ENCODE data around the gene POLD3. TPM values are rescaled to one million over a fixed set of nuclear protein-coding genes. Genes with fewer than 3 reads are reported as not detected.

The POLD3 gene
- total and polyA plus RNA-seq, 2 of the 8 experiments (the other 6 are each of a cell fraction or from before 2014, with no cell fraction given), result 18.1 to 29.3 TPM

GRCh38 chr11:74676596-74676995, 84.2 kb downstream of the POLD3 start:
- Histone ChIP-seq H3K4me2 (ENCODE audit: insufficient read depth in 1 of 2, low read depth in 2 of 2, low read length in 2 of 2) (no peak overlapping the region), H4K5ac (ENCODE audit: insufficient read length, low read depth, low read length) (no peak overlapping the region), H2BK12ac (ENCODE audit: low read depth, low read length) (no peak overlapping the region), H2BK5ac (ENCODE audit: low read depth, low read length) (no peak overlapping the region), H3K79me2 (ENCODE audit: control insufficient read depth in 1 of 2, insufficient read depth in 2 of 2, low read length in 2 of 2) (no peaks in the 10 kb centered on the region), H3K9ac (replicated peaks in 1 of 4; ENCODE audit: extremely low read depth in 1 of 4, low read depth in 3 of 4, low read length in 3 of 4) (no peak overlapping the region), H2AK5ac (ENCODE audit: low read depth, low read length) (no peak overlapping the region), H2BK20ac (ENCODE audit: low read length) (no peak overlapping the region), H3K4me1 (replicated peaks in 1 of 4; ENCODE audit: control insufficient read depth in 3 of 4, insufficient read depth in 4 of 4, low read length in 3 of 4) (no peaks in the 10 kb centered on the region), H4K91ac (replicated peaks; ENCODE audit: insufficient read length, low read length) (no peak overlapping the region), H3K27me3 (replicated peaks in 1 of 4; ENCODE audit: control insufficient read depth in 3 of 4, extremely low read depth in 1 of 4, insufficient read depth in 3 of 4, low read length in 3 of 4) (peaks cover 0 to under 1% (median 0%) of the 10 kb centered on the region in 4 experiments; a peak in 1 of 7 replicates), H3K9me3 (ENCODE audit: insufficient read depth in 2 of 2, low read depth in 1 of 2, low read length in 1 of 2) (0 out of 4 replicates have a peak, but pooled peaks cover 0 to 2% of the 10 kb centered on the region in 2 experiments), H2BK120ac (replicated peaks; ENCODE audit: low read depth, low read length) (no peak overlapping the region), H3K23ac (ENCODE audit: insufficient read length) (no peak overlapping the region), H3K14ac (ENCODE audit: insufficient read length) (no peak overlapping the region), H3K23me2 (ENCODE audit: low read depth, low read length) (no peaks in the 10 kb centered on the region), H4K20me1 (replicated peaks in 1 of 2; ENCODE audit: control insufficient read depth in 1 of 2, insufficient read depth in 2 of 2, low read length in 2 of 2) (no peaks in the 10 kb centered on the region), H3K79me1 (ENCODE audit: low read depth, low read length) (no peaks in the 10 kb centered on the region), H2BK15ac (ENCODE audit: low read length) (0 out of 2 replicates have a peak overlapping the region, but pooled peaks have one; percentile 6), H3K36me3 (ENCODE audit: control insufficient read depth in 2 of 4, insufficient read depth in 4 of 4, low read length in 3 of 4) (no peaks in the 10 kb centered on the region), H3K27ac (ENCODE audit: low read depth, low read length) (no peak overlapping the region), H3K18ac (ENCODE audit: extremely low read depth, low read length) (no peak overlapping the region; the same call in 1 of the 2 replicates), H3K4me3 (ENCODE audit: extremely low read depth in 1 of 4, insufficient read depth in 2 of 4, low read depth in 3 of 4, low read length in 4 of 4) (no peak overlapping the region), H4K8ac (ENCODE audit: extremely low read depth, insufficient read depth, low read length) (no peak overlapping the region), H2AFZ (ENCODE audit: low read length) (no peak overlapping the region), H3K56ac (replicated peaks; ENCODE audit: insufficient read length, low read depth, low read length) (no peak overlapping the region), H3K4ac (replicated peaks; ENCODE audit: insufficient read length, low read depth, low read length) (no peak overlapping the region)
- DNase-seq (ENCODE audit: low read depth in 1 of 2, low spot score in 2 of 2) (peak in 1 of 2 experiments; percentile 36), FAIRE-seq (no peak)
- TF ChIP-seq GTF2F1 (IDR thresholded peaks at IDR 0.05; ENCODE audit: borderline replicate concordance, low read depth, low read length) (no peak), CBX5 (IDR thresholded peaks at IDR 0.05; ENCODE audit: low read depth, low read length) (no peak), SIX5 (IDR thresholded peaks at IDR 0.05; ENCODE audit: low read depth, low read length) (no peak), SIN3A (conservative IDR thresholded peaks at IDR 0.05 in 1 of 2, IDR thresholded peaks at IDR 0.05 in 1 of 2; ENCODE audit: low read depth in 1 of 2, low read length in 2 of 2) (no peak)
- 96% methylated on average over 5 of the region's 5 CpGs; no CpG with 5 or more reads in 1 of the 2 experiments for WGBS, 2 experiments (ENCODE audit: extremely low coverage in 1 of 2, insufficient coverage in 1 of 2, insufficient read length in 1 of 2, insufficient replicate concordance in 2 of 2, low coverage in 1 of 2, low lambda C conversion rate in 2 of 2, missing lambda C conversion rate in 1 of 2)
- POLR2A ChIA-PET (ENCODE audit: partially characterized antibody), result interaction anchor here (0.7 to 0.9 kb wide), 2 partner anchors 20 to 31 kb away, joined by 3 read pairs; no protein-coding TSS in a partner anchor
- CTCF ChIA-PET (ENCODE audit: partially characterized antibody), result interaction anchor here (0.9 to 2.9 kb wide), 6 partner anchors 10 to 194 kb away, joined by 3 to 11 read pairs (median 4); no protein-coding TSS in a partner anchor
